Skeletal muscle satellite cell (primary cell): Measurements from ENCODE around the gene RETREG3.
A peak's percentile ranks its signal among the peaks of the same experiment; 100 is the strongest.
"Not testable (repeated sequence)": the region's sequence is repeated elsewhere in the genome, so short reads cannot be mapped to it uniquely, and the experiment has no call there.

ENCODE experiments used
- H3K27me3 ChIP-seq: 2 replicates; pipeline ENCODE4 v1.7.0; 2013; ENCODE audit warnings: low read length; ENCODE audit not compliant: control insufficient read depth, insufficient read depth
- H3K36me3 ChIP-seq: 2 replicates; pipeline ENCODE4 v1.7.0; 2013; ENCODE audit warnings: mild to moderate bottlenecking, control low read depth, low read length; ENCODE audit not compliant: insufficient read depth
- H3K4me1 ChIP-seq: 2 replicates; pipeline ENCODE4 v1.7.0; 2013; ENCODE audit warnings: low read length; ENCODE audit not compliant: control insufficient read depth, insufficient read depth
- H3K4me2 ChIP-seq: 2 replicates; pipeline ENCODE4 v1.7.0; 2013; ENCODE audit warnings: mild to moderate bottlenecking, low read length
- H3K4me3 ChIP-seq: 2 replicates; pipeline ENCODE4 v1.7.0; 2013; ENCODE audit warnings: low read length
- H3K9ac ChIP-seq: 2 replicates; pipeline ENCODE4 v1.7.0; 2013; ENCODE audit warnings: mild to moderate bottlenecking, low read depth, low read length, moderate library complexity
- H3K9me3 ChIP-seq: replicated peaks from 2 replicates; pipeline ENCODE4 v1.7.0; 2013; ENCODE audit warnings: mild to moderate bottlenecking, control low read depth, low read length

RETREG3 gene

DNA sequence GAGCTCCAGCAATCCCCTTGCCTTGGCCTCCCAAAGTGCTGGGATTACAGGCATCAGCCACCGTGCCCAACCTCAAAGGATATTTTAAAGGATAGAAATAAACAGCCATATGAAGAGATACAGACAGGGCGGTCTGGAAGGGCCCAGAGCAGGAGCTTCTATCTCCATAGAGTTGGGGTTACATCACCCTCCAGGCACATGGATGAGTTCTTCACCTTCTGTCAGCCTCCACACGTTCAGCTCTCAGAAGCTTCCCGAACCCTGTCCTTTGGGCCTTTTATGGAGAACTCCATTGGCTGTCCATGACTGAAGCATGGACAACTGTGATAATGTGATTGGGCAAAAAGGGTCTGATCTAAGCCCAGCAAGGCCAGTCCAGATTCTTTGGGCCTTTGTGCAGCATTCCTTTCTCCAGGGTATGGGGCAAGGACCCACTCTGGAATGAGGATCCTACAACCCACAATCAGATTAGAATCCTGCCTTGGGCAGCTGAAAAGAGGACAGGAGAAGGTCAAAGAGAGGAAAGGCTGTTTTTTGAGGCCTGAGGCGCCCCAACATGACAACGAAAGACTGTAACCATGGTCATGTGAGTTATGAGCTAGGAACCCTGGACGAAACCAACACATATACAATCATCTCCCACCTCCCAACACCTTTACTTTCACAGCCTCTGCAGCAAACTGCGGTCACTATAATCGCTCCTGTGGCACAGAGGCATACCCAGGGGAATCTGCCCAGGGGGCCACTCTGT is 63.2 kb downstream of the RETREG3 start:
- peaks cover 20% of the 10 kb centered on the region for H3K36me3 ChIP-seq
- not testable (repeated sequence) for H3K4me3 ChIP-seq, H3K27me3 ChIP-seq, H3K9me3 ChIP-seq, H3K4me2 ChIP-seq, H3K9ac ChIP-seq, H3K4me1 ChIP-seq

DNA sequence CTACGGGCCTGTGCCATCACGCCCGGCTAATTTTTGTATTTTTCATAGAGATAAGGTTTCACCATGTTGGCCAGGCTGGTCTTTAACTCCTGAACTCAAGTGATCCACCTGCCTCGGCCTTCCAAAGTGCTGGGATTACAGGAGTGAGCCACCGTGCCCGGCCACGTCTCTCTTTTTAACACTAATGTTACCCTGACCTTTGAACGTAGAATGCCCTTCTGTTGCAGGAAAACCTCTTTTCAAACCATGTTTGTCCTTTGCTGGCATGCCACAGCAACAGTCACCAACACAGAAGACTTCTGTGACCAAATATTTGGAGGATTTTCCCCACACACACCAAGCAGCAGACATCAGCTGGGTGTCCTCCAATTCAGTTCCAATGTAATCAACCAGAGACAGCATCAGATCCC is 64.3 kb downstream of the RETREG3 start:
- H3K4me3 ChIP-seq = no peak overlapping the region
- no peaks in the 10 kb centered on the region for H3K27me3 ChIP-seq
- H3K4me1 ChIP-seq = no peaks in the 10 kb centered on the region
- peaks cover 22% of the 10 kb centered on the region for H3K36me3 ChIP-seq
- no peak overlapping the region for H3K9ac ChIP-seq
- H3K9me3 ChIP-seq = no peaks in the 10 kb centered on the region
- H3K4me2 ChIP-seq = no peak overlapping the region

DNA sequence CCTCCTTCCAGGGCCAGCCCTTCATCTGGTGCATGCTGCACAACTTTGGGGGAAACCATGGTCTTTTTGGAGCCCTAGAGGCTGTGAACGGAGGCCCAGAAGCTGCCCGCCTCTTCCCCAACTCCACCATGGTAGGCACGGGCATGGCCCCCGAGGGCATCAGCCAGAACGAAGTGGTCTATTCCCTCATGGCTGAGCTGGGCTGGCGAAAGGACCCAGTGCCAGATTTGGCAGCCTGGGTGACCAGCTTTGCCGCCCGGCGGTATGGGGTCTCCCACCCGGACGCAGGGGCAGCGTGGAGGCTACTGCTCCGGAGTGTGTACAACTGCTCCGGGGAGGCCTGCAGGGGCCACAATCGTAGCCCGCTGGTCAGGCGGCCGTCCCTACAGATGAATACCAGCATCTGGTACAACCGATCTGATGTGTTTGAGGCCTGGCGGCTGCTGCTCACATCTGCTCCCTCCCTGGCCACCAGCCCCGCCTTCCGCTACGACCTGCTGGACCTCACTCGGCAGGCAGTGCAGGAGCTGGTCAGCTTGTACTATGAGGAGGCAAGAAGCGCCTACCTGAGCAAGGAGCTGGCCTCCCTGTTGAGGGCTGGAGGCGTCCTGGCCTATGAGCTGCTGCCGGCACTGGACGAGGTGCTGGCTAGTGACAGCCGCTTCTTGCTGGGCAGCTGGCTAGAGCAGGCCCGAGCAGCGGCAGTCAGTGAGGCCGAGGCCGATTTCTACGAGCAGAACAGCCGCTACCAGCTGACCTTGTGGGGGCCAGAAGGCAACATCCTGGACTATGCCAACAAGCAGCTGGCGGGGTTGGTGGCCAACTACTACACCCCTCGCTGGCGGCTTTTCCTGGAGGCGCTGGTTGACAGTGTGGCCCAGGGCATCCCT is 65.7 kb downstream of the RETREG3 start:
- Histone ChIP-seq H3K36me3 (peaks cover 32% of the 10 kb centered on the region), H3K4me3 (no peak overlapping the region), H3K4me1 (no peaks in the 10 kb centered on the region), H3K9me3 (no peaks in the 10 kb centered on the region), H3K27me3 (no peaks in the 10 kb centered on the region), H3K4me2 (no peak overlapping the region), H3K9ac (no peak overlapping the region)

- H3K4me3 ChIP-seq = no peak overlapping the region
- no peak overlapping the region for H3K9ac ChIP-seq
- H3K27me3 ChIP-seq = no peaks in the 10 kb centered on the region
- peaks cover 14% of the 10 kb centered on the region for H3K4me1 ChIP-seq
- H3K4me2 ChIP-seq = no peak overlapping the region
- H3K36me3 ChIP-seq = peaks cover 40% of the 10 kb centered on the region
- H3K9me3 ChIP-seq = no peaks in the 10 kb centered on the region
Measured at GRCh38 chr17:42541041-42541833, 67.9 kb downstream of the RETREG3 start.

- H3K36me3 ChIP-seq = peaks cover 40% of the 10 kb centered on the region
- not testable (repeated sequence) for H3K9ac ChIP-seq, H3K4me2 ChIP-seq, H3K27me3 ChIP-seq, H3K9me3 ChIP-seq, H3K4me3 ChIP-seq
- peaks cover 18% of the 10 kb centered on the region for H3K4me1 ChIP-seq
Measured at GRCh38 chr17:42540558-42540957, 68.6 kb downstream of the RETREG3 start.

GRCh38 chr17:42538482-42538881 is 70.7 kb downstream of the RETREG3 start:
- Histone ChIP-seq H3K9ac (no peak overlapping the region), H3K4me3 (no peak overlapping the region), H3K4me1 (peaks cover 21% of the 10 kb centered on the region), H3K9me3 (no peaks in the 10 kb centered on the region), H3K4me2 (no peak overlapping the region), H3K36me3 (peaks cover 39% of the 10 kb centered on the region), H3K27me3 (no peaks in the 10 kb centered on the region)

GRCh38 chr17:42537826-42538451 is 71.2 kb downstream of the RETREG3 start:
- Histone ChIP-seq H3K9me3 (no peaks in the 10 kb centered on the region), H3K36me3 (peaks cover 33% of the 10 kb centered on the region), H3K9ac (no peak overlapping the region), H3K27me3 (no peaks in the 10 kb centered on the region), H3K4me2 (peak overlapping the region; percentile 86), H3K4me1 (peaks cover 21% of the 10 kb centered on the region), H3K4me3 (no peak overlapping the region)

- peaks cover 21% of the 10 kb centered on the region for H3K4me1 ChIP-seq
- H3K4me2 ChIP-seq = peak overlapping the region; percentile 86
- H3K27me3 ChIP-seq = no peaks in the 10 kb centered on the region
- H3K36me3 ChIP-seq = peaks cover 28% of the 10 kb centered on the region
- peak overlapping the region; percentile 73 for H3K4me3 ChIP-seq
- no peaks in the 10 kb centered on the region for H3K9me3 ChIP-seq
- H3K9ac ChIP-seq = peak overlapping the region; percentile 86
Measured at GRCh38 chr17:42537156-42537805, 71.9 kb downstream of the RETREG3 start.

GRCh38 chr17:42536372-42537155 is 72.6 kb downstream of the RETREG3 start:
- Histone ChIP-seq H3K27me3 (no peaks in the 10 kb centered on the region), H3K4me1 (peaks cover 24% of the 10 kb centered on the region), H3K36me3 (peaks cover 26% of the 10 kb centered on the region), H3K9ac (peak overlapping the region; percentile 86), H3K4me2 (peak overlapping the region; percentile 86), H3K4me3 (peak overlapping the region; percentile 73), H3K9me3 (no peaks in the 10 kb centered on the region)

GRCh38 chr17:42536048-42536371 is 73.2 kb downstream of the RETREG3 start, which contains the start of gene NAGLU:
Gene NAGLU, plus strand, starts transcription at chr17:42536241. Its CDS starts 32 bp downstream, at chr17:42536273.
- Histone ChIP-seq H3K4me1 (peaks cover 25% of the 10 kb centered on the region), H3K27me3 (no peaks in the 10 kb centered on the region), H3K9ac (peak within 1 kb of the TSS; percentile 86), H3K36me3 (peaks cover 21% of the 10 kb centered on the region), H3K4me2 (peak within 1 kb of the TSS; percentile 86), H3K9me3 (no peaks in the 10 kb centered on the region), H3K4me3 (peak within 1 kb of the TSS; percentile 73)
